Astrocyte of the cerebellum (primary cell): Measurements from ENCODE around the gene DYDC1.
"Not testable (repeated sequence)": the region's sequence is repeated elsewhere in the genome, so short reads cannot be mapped to it uniquely, and the experiment has no call there.

Experiments used
- DNase-seq: peaks from one replicate; pipeline ENCODE4 v3.0.0-alpha.2; 2011; ENCODE audit warnings: low read depth
- H3K4me3 ChIP-seq: 2 replicates; pipeline ENCODE4 v1.5.1; 2011; ENCODE audit warnings: mild to moderate bottlenecking, low read depth, low read length, moderate library complexity
- in situ Hi-C: cut with HindIII; loops from 2 replicates; pipeline ENCODE4 v1.10.0; 2017; ENCODE audit warnings: low sequenced_read_pairs
- TF ChIP-seq, protein P1 (sequence below): IDR thresholded peaks from 2 replicates; pipeline ENCODE4 v1.5.1; 2012; ENCODE audit warnings: low read length, low read depth, moderate library complexity, mild to moderate bottlenecking; ENCODE audit errors: missing control alignments

Gene DYDC1

DNA sequence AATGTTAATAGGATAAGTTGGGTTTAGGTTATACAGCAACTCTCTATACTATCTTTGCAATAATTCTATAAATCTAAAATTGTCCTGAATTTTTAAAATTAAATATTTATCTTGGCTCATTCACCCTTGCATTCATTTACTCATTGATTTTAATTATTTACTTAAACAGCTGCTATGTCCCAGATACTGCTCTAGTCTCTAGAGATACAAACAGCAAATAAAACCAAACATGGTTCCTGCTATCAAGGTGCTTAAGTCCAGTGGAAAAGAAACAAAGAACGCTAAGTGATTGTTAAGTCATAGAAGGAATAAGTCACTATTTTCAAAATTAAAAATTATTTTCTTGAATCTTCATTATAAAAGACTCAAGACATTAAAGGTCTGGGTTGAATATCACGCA lies 37.2 kb downstream of the DYDC1 start:
- H3K4me3 ChIP-seq = no peak overlapping the region
- TF ChIP-seq, protein P1, sequence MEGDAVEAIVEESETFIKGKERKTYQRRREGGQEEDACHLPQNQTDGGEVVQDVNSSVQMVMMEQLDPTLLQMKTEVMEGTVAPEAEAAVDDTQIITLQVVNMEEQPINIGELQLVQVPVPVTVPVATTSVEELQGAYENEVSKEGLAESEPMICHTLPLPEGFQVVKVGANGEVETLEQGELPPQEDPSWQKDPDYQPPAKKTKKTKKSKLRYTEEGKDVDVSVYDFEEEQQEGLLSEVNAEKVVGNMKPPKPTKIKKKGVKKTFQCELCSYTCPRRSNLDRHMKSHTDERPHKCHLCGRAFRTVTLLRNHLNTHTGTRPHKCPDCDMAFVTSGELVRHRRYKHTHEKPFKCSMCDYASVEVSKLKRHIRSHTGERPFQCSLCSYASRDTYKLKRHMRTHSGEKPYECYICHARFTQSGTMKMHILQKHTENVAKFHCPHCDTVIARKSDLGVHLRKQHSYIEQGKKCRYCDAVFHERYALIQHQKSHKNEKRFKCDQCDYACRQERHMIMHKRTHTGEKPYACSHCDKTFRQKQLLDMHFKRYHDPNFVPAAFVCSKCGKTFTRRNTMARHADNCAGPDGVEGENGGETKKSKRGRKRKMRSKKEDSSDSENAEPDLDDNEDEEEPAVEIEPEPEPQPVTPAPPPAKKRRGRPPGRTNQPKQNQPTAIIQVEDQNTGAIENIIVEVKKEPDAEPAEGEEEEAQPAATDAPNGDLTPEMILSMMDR = no peak
- in situ Hi-C loops = no loop called here
- no peak for DNase-seq

DNA sequence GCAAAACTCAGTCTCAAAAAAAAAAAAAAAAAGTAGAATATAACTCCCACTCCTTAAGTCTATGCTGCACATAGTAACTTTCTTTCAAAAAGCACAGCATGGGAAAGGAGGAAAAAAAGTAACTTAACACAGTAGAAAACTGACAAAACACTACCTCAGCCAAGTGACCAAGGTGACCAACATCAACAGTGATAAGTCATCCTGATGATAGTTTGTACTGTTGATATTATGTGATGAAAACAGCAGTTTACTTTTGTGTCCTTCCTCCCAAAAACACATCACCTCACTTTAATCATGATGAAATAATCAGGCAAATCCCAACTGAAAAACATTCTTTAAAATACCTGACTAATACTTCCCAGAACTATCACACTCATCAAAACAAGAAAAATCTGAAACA lies 37.8 kb downstream of the DYDC1 start:
- no peak for DNase-seq
- in situ Hi-C loops = no loop called here
- H3K4me3 ChIP-seq = no peak overlapping the region
- TF ChIP-seq, protein P1 = no peak

DNA sequence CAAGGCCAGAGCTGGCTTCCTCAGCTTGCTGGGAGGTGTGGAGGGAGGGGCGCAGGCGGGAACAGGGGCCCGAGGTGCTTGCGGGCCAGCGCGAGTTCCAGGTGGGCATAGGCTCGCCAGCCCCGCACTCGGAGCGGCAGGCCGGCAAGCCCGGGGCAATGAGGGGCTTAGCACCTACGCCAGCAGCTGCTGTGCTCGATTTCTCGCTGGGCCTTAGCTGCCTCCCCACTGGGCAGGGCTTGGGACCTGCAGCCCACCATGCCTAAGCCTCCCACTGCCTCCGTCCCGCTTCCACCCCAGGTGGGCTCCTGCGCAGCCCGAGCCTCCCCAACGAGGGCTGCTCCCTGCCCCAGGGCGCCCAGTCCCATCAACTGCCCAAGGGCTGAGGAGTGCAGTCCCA lies 41.2 kb downstream of the DYDC1 start:
- in situ Hi-C loops = no loop called here
- no peak overlapping the region for H3K4me3 ChIP-seq
- TF ChIP-seq, protein P1 = no peak
- DNase-seq = no peak

DNA sequence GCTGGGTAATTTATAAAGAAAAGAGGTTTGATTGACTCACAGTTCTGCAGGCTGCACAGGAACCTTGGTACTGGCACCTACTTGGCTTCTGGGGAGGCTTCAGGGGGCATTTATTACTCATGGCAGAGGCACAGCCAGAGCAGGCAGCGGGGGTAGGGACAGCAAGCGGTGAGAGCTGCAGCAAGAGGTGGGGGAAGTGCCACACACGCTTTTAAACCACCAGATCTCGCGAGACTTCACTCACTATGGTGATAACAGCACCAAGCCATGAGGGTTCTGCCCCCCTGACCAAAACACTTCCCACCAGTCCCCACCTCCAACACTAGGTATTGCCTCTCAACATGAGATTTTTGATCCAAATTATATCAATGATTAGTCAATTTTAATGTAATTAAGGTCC lies 43.0 kb downstream of the DYDC1 start:
- no peak for DNase-seq
- H3K4me3 ChIP-seq = no peak overlapping the region
- TF ChIP-seq, protein P1 = no peak
- in situ Hi-C loops = no loop called here

DNA sequence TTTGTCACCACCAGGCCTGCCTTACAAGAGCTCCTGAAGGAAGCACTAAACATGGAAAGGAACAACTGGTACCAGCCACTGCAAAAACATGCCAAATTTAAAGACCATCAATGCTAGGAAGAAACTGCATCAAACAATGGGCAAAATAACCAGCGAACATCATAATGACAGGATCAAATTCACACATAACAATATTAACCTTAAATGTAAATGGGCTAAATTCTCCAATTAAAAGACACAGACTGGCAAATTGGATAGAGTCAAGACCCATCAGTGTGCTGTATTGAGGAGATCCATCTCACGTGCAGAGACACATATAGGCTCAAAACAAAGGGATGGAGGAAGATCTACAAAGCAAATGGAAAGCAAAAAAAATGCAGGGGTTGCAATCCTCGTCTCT lies 50.6 kb downstream of the DYDC1 start:
- H3K4me3 ChIP-seq, in situ Hi-C loops: not testable (repeated sequence)

DNA sequence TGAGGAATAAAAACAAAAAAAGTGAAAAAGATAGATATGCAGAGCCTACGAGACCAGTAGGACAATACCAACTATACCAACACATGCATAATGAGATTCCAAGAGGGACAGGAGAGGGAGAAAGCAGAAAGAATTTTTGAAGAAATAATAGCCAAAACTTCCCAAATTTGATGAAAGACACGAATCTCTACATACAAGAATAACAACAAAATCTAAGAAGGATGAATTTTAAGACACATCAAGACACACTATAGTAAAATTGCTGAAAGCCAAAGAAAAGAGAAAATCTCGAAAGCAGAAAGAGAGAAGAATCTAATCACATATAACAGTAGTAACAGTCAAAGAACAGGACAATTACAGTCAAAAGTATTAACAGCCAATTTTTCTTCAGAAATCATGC lies 59.6 kb downstream of the DYDC1 start:
- DNase-seq = no peak
- H3K4me3 ChIP-seq = no peak overlapping the region
- in situ Hi-C loops = no loop called here
- TF ChIP-seq, protein P1 = no peak

More for the DNA sequence above, 50.6 kb downstream of the DYDC1 start:
- DNase-seq = not testable (repeated sequence)

DNA sequence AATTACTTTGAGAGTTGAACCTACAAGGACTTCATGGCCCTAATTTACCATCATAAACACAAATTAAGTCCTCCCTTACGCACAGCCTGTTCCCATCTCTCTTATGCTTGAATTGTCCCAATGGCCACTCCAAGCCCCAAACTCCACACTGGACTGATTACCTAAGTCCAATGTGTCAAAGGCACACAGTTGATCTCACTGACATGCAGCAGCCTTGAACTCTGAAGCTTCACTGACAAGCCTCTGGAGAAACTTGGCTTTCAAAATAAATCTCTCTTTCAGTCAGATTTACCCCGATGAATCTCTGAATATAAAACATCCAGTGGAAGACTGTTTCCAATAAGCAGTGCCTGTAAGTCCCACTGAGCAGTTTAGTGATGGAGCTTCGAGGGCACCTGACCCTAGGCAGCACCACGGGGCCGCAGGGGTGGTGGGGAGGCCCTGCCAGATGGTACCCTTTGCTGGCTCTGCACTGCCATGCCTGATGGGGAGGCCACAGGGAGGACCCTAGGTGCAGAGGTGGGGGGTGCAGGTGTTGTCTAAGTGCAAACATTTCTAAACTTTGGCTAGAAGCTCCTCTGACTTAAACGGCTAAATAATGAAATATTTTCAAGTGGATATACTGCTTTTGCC lies 63.8 kb downstream of the DYDC1 start:
- DNase-seq = no peak
- in situ Hi-C loops = no loop called here
- TF ChIP-seq, protein P1 = no peak
- no peak overlapping the region for H3K4me3 ChIP-seq
